CD4-positive, alpha-beta T cell treated with Interleukin-21 for 1 hour (primary cell): ENCODE results near the gene RERE.
A peak's percentile ranks its signal among the peaks of the same experiment; 100 is the strongest.

Source experiments
- DNase-seq: peaks from one replicate; pipeline ENCODE4 v3.0.0-alpha.2; 2020

Gene RERE

DNA sequence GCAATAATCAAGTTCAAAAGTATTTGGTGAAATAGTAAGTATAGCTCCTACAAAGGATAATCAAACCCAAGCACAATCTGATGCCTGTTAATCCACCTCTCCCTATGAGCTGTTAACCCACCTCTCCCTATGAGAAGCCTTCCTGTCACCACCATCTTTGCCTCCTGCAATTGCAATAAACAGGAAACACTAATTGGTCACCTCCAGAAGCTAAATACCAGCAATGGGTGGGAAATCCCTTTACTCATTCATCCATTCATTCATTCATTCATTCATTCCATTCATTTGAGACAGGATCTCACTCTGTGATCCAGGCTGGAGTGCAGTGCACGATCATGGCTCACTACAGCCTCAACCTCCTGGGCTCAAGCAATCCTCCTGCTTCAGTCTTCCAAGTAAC lies 132.8 kb downstream of the RERE start:
- no peak for DNase-seq

GRCh38 chr1:8682573-8682972 lies 134.9 kb downstream of the RERE start:
- DNase-seq = no peak

- DNase-seq = no peak
Observed at GRCh38 chr1:8681911-8682310, 135.5 kb downstream of the RERE start.

DNA sequence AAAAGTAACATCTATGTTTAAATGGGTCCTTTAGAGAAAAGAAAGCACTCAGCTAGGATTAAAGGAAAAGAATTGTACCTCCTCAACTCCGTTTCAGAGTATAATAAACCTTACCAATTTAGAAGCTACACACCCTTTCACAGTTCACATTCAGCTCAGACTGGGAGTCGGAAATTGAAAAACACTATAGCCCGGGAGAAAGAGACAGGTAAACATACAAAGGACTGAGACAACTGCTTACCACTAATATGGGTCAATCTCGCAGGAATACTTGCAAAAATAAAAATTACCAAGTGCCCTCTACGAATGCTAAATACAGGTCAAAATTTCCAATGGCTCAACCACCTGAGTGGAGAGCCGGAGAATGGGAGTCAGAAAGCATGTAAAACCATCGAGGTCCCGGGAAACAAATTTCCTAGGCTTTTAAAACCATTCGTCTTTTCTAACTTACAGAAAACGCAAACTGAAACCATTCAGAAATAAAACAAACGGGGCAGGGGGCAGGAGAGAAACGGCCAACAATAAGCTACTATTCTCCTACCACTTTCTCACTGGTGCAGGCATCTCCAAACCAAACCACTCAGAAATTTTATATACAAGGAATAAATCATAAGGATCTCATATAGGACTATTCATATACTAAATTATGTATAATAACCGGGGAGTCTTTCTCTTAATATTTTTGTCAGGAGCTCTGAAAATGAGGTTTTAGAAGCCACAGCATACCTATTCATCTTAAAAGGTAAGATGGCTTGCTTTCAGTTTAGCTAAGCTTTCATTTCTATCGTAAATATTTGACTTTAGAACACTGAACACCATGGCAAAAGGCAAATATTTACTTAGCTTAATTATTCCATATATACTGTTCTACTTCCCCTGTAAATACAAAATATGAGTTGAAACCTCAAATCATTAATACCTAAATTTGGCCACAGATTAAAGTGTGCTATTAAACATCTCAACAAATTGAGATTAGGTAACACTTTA lies 136.5 kb downstream of the RERE start:
- DNase-seq = no peak

DNA sequence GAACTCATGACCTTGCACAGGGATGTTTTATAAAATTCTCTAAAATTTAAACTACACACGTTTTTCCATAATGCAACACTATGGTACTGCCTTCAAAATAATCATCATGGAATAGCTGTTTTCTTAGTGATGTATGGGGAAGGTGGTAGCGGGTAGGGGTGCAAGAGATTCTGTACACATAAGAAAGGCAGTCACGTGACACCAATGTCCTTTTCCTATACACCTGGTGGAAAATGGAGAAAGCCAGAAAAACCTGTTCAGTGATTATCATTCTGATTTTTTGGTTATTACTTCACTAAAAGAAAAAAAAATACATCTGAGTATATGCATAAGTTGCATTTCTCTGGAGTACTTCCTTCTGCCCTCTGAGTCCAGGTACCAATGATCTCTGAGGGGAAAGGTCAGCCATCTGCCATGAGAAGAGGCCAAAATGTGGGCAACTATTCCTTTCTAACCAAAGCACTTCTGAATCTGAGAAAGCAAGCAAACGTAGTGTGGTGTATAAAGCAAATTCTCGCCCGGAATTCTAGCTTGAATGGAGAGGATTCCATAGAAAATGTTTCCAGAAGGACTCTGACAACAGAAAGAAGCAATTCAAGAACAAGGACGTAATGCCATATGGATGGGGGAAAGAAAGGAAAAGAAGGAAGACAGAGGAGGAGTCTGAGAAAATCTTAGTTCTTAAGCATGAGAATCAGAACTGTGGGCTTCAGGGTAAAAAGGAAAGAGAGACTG lies 137.3 kb downstream of the RERE start:
- no peak for DNase-seq

DNA sequence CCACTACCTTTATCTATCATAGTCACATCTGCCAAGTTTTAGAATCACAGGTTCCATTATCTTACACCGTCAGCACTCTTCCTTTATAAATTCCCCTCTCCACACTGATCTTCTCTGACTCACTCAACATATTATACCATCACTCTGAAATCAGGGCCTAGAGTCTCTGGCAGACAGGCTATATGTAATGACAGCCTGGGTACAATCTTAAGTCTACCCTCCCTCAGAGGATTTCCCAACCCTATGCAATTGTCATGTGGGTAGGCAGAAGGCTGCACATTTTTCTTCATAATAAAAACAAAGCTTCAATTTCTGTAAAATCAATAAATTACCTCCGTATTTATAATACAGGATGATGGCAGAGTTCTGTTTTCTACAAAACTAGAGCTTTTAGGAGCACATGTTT lies 138.0 kb downstream of the RERE start:
- no peak for DNase-seq

- no peak for DNase-seq
Observed at GRCh38 chr1:8678673-8679394, 138.6 kb downstream of the RERE start.

GRCh38 chr1:8677782-8678181 lies 139.7 kb downstream of the RERE start:
- DNase-seq = no peak

DNA sequence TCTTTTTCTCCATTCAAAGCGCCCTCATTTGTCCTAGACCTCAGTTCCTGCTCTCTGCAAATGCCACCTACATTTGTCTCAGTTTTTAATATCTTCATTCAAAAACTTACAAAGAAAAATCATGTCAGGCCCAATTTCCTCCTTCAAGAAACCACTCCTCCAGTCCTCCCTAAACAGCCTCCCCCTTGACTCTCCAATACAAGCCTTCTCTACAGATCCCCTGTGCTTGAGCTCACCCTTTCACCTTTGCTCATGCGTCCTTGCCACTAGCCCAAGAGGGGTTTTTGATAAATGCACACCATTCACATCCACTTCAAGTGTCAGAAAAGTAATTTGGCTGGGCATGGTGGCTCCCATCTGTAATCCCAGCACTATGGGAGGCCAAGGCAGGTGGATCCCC lies 140.6 kb downstream of the RERE start:
- DNase-seq = no peak

GRCh38 chr1:8676072-8676471 lies 141.4 kb downstream of the RERE start:
- no peak for DNase-seq

- DNase-seq = no peak
Observed at GRCh38 chr1:8674912-8675311, 142.5 kb downstream of the RERE start.

DNA sequence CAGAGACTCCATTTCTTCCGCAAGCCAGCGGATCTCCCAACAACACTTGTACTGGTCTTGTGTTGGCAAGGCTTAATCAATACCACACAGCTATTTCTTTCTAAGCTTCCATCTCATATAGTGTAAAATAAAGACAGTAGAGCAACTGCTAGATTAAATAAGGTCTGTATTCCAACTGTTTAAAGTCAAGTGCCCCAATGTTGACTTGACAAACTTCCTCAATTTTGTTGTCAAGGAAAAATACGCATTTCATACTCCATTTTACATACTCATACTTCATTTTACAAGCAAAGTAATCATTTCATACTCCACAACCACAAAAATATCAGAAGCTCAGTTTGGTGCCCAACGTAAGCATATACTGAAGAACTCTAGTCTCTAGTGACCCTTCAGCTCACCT lies 143.0 kb downstream of the RERE start:
- no peak for DNase-seq

DNA sequence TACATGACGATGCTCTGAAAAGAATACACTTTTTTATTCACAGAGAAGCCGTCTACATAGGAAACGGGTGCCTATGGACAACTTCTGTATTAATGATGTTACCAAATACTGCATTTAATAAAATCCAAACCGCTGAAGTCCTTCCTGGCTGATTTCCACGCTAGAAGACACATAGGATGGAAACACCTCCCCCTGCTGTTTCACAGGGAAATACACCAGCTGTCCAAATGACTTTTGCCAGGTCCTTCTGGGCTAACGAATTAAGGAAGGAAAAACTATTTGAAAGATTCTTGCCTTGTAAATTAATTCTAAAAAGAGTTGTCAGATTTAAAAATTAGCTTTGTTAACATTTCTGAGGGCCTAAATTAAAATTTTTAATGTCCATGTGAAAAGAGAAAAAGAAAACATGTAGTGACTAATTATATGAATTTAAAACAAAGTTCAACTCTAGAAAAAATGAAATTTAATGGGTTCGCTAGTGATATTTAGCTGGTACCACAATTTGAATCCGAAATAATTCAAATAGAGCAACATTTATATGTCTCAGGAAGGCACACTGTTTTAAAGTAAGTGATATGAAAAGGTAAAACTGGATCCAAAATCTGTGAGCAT lies 146.0 kb downstream of the RERE start:
- DNase-seq = peak; percentile 54

- DNase-seq = no peak
Observed at GRCh38 chr1:8670371-8670818, 147.0 kb downstream of the RERE start.

- no peak for DNase-seq
Observed at GRCh38 chr1:8669606-8670335, 147.7 kb downstream of the RERE start.

- DNase-seq = no peak
Observed at GRCh38 chr1:8667869-8668594, 149.4 kb downstream of the RERE start.

GRCh38 chr1:8666389-8667167 lies 150.9 kb downstream of the RERE start:
- DNase-seq = no peak

GRCh38 chr1:8665833-8666232 lies 151.6 kb downstream of the RERE start:
- DNase-seq = no peak

DNA sequence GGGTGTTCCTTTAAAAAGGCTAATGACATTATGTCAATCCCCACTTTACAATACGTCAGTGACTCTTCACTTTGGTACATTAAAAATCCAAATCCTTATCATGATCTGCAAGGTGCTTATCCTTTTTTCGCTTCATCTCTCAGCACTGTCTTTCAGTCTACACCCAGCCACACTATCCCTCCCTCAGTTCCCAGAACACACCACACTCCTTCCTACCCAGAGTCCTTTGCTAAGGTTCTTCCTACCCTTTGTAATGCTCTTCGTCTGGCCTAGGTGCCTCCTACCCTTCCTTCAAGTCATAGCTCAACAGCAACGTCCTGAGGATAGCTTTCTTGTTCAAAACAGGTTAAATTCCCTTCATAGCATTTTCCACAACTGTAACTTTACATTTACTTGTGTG lies 152.6 kb downstream of the RERE start:
- DNase-seq = no peak

GRCh38 chr1:8663915-8664329 lies 153.5 kb downstream of the RERE start:
- peak; percentile 17 for DNase-seq
